Right forelimb (tissue), 1 donor: ENCODE results near the gene HCN4.
"Not testable (repeated sequence)": the region's sequence is repeated elsewhere in the genome, so short reads cannot be mapped to it uniquely, and the experiment has no call there.

Experiments
- DNase-seq: peaks from one replicate; pipeline ENCODE4 v3.0.0-alpha.2; 2018

Gene HCN4

GRCh38 chr15:73323956-73324355 lies 44.8 kb downstream of the HCN4 start:
- no peak for DNase-seq

GRCh38 chr15:73323374-73323955 lies 45.3 kb downstream of the HCN4 start:
- DNase-seq: no peak

- no peak for DNase-seq
Measured at GRCh38 chr15:73322665-73323373, 45.9 kb downstream of the HCN4 start.

GRCh38 chr15:73321496-73322450 lies 47.0 kb downstream of the HCN4 start:
- no peak for DNase-seq

GRCh38 chr15:73320619-73321180 lies 48.1 kb downstream of the HCN4 start:
- DNase-seq: no peak

GRCh38 chr15:73319460-73320245 lies 49.1 kb downstream of the HCN4 start:
- DNase-seq: no peak

- no peak for DNase-seq
Measured at GRCh38 chr15:73318463-73319351, 50.1 kb downstream of the HCN4 start.

- DNase-seq: no peak
Measured at GRCh38 chr15:73317651-73318462, 50.9 kb downstream of the HCN4 start.

GRCh38 chr15:73313861-73314260 lies 54.9 kb downstream of the HCN4 start:
- DNase-seq: no peak

GRCh38 chr15:73308305-73308704 lies 60.5 kb downstream of the HCN4 start:
- no peak for DNase-seq

- DNase-seq: no peak
Measured at GRCh38 chr15:73305331-73306211, 63.2 kb downstream of the HCN4 start.

GRCh38 chr15:73303636-73304035 lies 65.1 kb downstream of the HCN4 start:
- DNase-seq: no peak

- not testable (repeated sequence) for DNase-seq
Measured at GRCh38 chr15:73300286-73300685, 68.5 kb downstream of the HCN4 start.

GRCh38 chr15:73298522-73299245 lies 70.1 kb downstream of the HCN4 start:
- DNase-seq: no peak

GRCh38 chr15:73296609-73297353 lies 72.0 kb downstream of the HCN4 start:
- no peak for DNase-seq

GRCh38 chr15:73295630-73296286 lies 73.0 kb downstream of the HCN4 start:
- no peak for DNase-seq

GRCh38 chr15:73293773-73294172 lies 75.0 kb downstream of the HCN4 start:
- DNase-seq: no peak
